Measurements from ENCODE around the gene VPS54. TPM values are rescaled to one million over a fixed set of nuclear protein-coding genes. Genes with fewer than 3 reads are reported as not detected.

The VPS54 gene
- polyA plus RNA-seq, 3 donors, result 11.4 to 17.3 (median 11.5) TPM

GRCh38 chr2:63875131-63875527 is 144.1 kb downstream of the VPS54 start:
- H3K4me1 ChIP-seq (ENCODE audit: control insufficient read depth in 1 of 2, insufficient read depth in 2 of 2, low read length in 2 of 2), result no peaks in the 10 kb centered on the region
- H2AFZ ChIP-seq (ENCODE audit: insufficient read depth, low read depth, low read length, poor library complexity, severe bottlenecking), result no peak overlapping the region
- DNase-seq, result no peak
- H3K27me3 Mint-ChIP-seq (ENCODE audit: low read depth in 3 of 3), result no peaks in the 10 kb centered on the region
- no peak overlapping the region for H3K4me3 ChIP-seq (replicated peaks in 1 of 3; ENCODE audit: low read depth in 2 of 3, low read length in 3 of 3)
- peaks cover 62% of the 10 kb centered on the region for H3K79me2 ChIP-seq (ENCODE audit: insufficient read depth, low read length)
- no peaks in the 10 kb centered on the region for H3K9me3 ChIP-seq (replicated peaks in 1 of 2; ENCODE audit: control insufficient read depth in 1 of 2, insufficient read depth in 1 of 2, low read length in 2 of 2)
- no peaks in the 10 kb centered on the region for H3K27me3 ChIP-seq (ENCODE audit: control insufficient read depth in 2 of 2, insufficient read depth in 2 of 2, low read length in 2 of 2)
- peaks cover 24 to 82% of the 10 kb centered on the region in 2 donors for H3K36me3 ChIP-seq (replicated peaks in 1 of 2; ENCODE audit: control insufficient read depth in 1 of 2, insufficient read depth in 2 of 2, low read length in 2 of 2)
- H3K36me3 Mint-ChIP-seq, result peaks cover 45 to 70% of the 10 kb centered on the region in 2 donors
- H3K27ac Mint-ChIP-seq, result no peak overlapping the region
- H3K4me3 Mint-ChIP-seq, result no peak overlapping the region
- peaks cover 2% of the 10 kb centered on the region for H3K4me1 Mint-ChIP-seq
- no peak overlapping the region for H3K9ac ChIP-seq (ENCODE audit: insufficient read depth, low read length, poor library complexity, severe bottlenecking)
- no peaks in the 10 kb centered on the region for H3K9me3 Mint-ChIP-seq
- intact Hi-C loops (cut with micrococcal nuclease), result no loop called here
- no peak overlapping the region for H3K27ac ChIP-seq (ENCODE audit: low read depth in 1 of 2, low read length in 2 of 2)
- WGBS (ENCODE audit: insufficient coverage), result no CpG with 5 or more reads among the region's 1 CpG
- no peak for TF ChIP-seq CTCF (IDR thresholded peaks at IDR 0.05)
- no peak overlapping the region for H3K4me2 ChIP-seq (replicated peaks; ENCODE audit: extremely low read depth, low read length, poor library complexity, severe bottlenecking)
- peaks cover 36% of the 10 kb centered on the region for H4K20me1 ChIP-seq (ENCODE audit: insufficient read depth, low read length)

GRCh38 chr2:63874204-63875130 is 144.8 kb downstream of the VPS54 start:
- no peak overlapping the region for H3K4me3 ChIP-seq (replicated peaks in 1 of 3; ENCODE audit: low read depth in 2 of 3, low read length in 3 of 3)
- H3K27me3 Mint-ChIP-seq (ENCODE audit: low read depth in 3 of 3), result no peaks in the 10 kb centered on the region
- no peaks in the 10 kb centered on the region for H3K9me3 Mint-ChIP-seq
- no peak overlapping the region for H3K27ac ChIP-seq (ENCODE audit: low read depth in 1 of 2, low read length in 2 of 2)
- intact Hi-C loops (cut with micrococcal nuclease), result no loop called here
- H3K4me3 Mint-ChIP-seq, result no peak overlapping the region
- H3K4me1 ChIP-seq (ENCODE audit: control insufficient read depth in 1 of 2, insufficient read depth in 2 of 2, low read length in 2 of 2), result no peaks in the 10 kb centered on the region
- WGBS (ENCODE audit: insufficient coverage), result 97% methylated on average over 3 of the region's 5 CpGs
- no peak for TF ChIP-seq CTCF (IDR thresholded peaks at IDR 0.05)
- H3K36me3 ChIP-seq (replicated peaks in 1 of 2; ENCODE audit: control insufficient read depth in 1 of 2, insufficient read depth in 2 of 2, low read length in 2 of 2), result peaks cover 24 to 85% of the 10 kb centered on the region in 2 donors
- no peaks in the 10 kb centered on the region for H3K27me3 ChIP-seq (ENCODE audit: control insufficient read depth in 2 of 2, insufficient read depth in 2 of 2, low read length in 2 of 2)
- no peaks in the 10 kb centered on the region for H3K9me3 ChIP-seq (replicated peaks in 1 of 2; ENCODE audit: control insufficient read depth in 1 of 2, insufficient read depth in 1 of 2, low read length in 2 of 2)
- H3K4me2 ChIP-seq (replicated peaks; ENCODE audit: extremely low read depth, low read length, poor library complexity, severe bottlenecking), result no peak overlapping the region
- H3K36me3 Mint-ChIP-seq, result peaks cover 46 to 72% of the 10 kb centered on the region in 2 donors
- H3K9ac ChIP-seq (ENCODE audit: insufficient read depth, low read length, poor library complexity, severe bottlenecking), result no peak overlapping the region
- H3K4me1 Mint-ChIP-seq, result peaks cover 2% of the 10 kb centered on the region
- no peak for DNase-seq
- H4K20me1 ChIP-seq (ENCODE audit: insufficient read depth, low read length), result peaks cover 37% of the 10 kb centered on the region
- peaks cover 63% of the 10 kb centered on the region for H3K79me2 ChIP-seq (ENCODE audit: insufficient read depth, low read length)
- peak overlapping the region in 3 of 7 donors; percentile 7 to 62 (median 55) for H3K27ac Mint-ChIP-seq
- no peak overlapping the region for H2AFZ ChIP-seq (ENCODE audit: insufficient read depth, low read depth, low read length, poor library complexity, severe bottlenecking)
